Hepatocyte (in vitro differentiated cells): Measurements from ENCODE around the gene STRIP1.

Experiments used
- CTCF ChIP-seq: fragments of 200-600 bp; sonication (generic); IDR thresholded peaks from 2 replicates; pipeline ENCODE4 v1.5.1; 2016; ENCODE audit warnings: antibody characterized with exemption, mild to moderate bottlenecking; ENCODE audit not compliant: poor library complexity
- EZH2 ChIP-seq: fragments of 200-600 bp; sonication (generic); IDR thresholded peaks from 2 replicates; pipeline ENCODE4 v1.6.1; 2016; ENCODE audit warnings: antibody characterized with exemption, mild to moderate bottlenecking, borderline replicate concordance
- EZH2phosphoT487 ChIP-seq: fragments of 200-600 bp; sonication (generic); IDR thresholded peaks from one replicate; pipeline ENCODE4 v1.6.1; 2018; ENCODE audit warnings: antibody characterized with exemption, mild to moderate bottlenecking, low read depth, moderate library complexity; ENCODE audit not compliant: unreplicated experiment, severe bottlenecking

- TF ChIP-seq CTCF: no peak
- TF ChIP-seq EZH2phosphoT487: no peak
- no peak for TF ChIP-seq EZH2
Measured at GRCh38 chr1:110040548-110040947, 6.1 kb downstream of the STRIP1 start.
